SK-MEL-5 (cell line): Measurements from ENCODE around the gene VPS35L. TPM values are rescaled to one million over a fixed set of nuclear protein-coding genes. Genes with fewer than 3 reads are reported as not detected.

ENCODE experiments used
- DNase-seq: peaks from one replicate; pipeline ENCODE4 v3.0.0-alpha.2; 2016; ENCODE audit warnings: low read depth, low spot score
- in situ Hi-C: cut with HindIII; loops from 2 replicates; pipeline ENCODE4 v1.10.0; 2016; ENCODE audit warnings: low sequenced_read_pairs, high pct_unique_total_duplicates, low pct_unique_long_range_greater_than_20kb
- total RNA-seq: library from RNA; depleted of rRNA; stranded (reverse); fragments of >200 nt; shearing (Covaris generic); gene quantifications from 2 replicates; pipeline ENCODE4 v1.2.3, GENCODE V29; 2014; rRNA removed

Gene VPS35L
- total RNA-seq, 1 experiment from 2014 or later: 27.8 TPM

- in situ Hi-C loops: no loop called here
- DNase-seq: no peak
Observed at GRCh38 chr16:19744670-19745069, 189.2 kb downstream of the VPS35L start.

DNA sequence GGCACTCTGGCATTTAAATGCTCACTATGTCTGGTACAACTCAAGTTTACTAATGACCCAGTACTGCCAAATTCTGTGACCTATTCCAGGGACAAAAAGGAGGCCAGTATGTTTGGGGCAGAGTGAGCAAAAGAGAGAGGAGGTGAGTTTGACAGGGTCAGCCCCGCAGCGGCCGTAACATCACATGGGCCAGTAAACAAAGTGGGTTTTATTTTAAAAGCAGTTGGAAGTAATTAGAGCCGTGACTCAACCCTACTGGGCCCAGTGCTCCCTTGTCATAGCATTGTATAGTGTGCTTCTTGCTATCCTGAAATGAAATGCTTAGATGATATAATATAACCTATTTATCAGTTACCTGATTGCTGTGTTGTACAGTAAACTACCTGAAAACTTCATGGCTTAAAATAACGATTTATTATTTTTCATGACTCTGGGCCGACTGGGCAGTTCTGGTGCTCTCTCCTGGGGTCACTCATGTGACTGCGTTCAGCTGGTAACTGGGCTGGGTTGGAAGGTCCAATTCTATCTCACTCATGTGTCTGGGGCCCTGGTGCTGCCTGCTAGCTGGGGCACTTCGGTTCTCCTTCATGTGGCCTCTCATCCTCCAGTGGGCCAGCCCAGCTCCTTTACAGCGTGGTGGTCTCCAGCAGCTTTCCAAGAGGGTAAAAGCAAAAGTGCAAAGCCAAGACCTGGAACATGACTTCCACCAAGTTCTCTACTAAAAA lies 189.9 kb downstream of the VPS35L start:
- DNase-seq: peak; percentile 85
- in situ Hi-C loops: no loop called here

DNA sequence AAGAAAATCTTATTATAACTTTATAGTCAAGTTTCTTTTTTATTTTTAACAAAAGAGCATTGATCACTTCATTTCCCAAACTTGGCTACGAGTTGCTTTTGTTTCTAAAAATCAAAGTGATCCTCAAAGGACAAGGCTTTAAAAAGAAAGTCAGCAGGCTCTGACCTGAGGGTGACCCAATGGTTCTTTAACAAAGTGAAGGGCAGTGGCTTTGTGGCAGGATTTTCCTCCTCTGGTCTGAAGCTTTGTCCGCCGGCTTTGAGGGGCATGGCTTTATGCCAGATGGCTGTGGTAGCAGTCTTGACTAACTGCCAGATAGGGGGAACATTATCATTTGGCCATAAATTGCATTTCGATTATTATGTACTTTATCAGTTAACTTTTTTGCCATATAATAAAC lies 191.1 kb downstream of the VPS35L start:
- DNase-seq: peak; percentile 27
- in situ Hi-C loops: no loop called here

DNA sequence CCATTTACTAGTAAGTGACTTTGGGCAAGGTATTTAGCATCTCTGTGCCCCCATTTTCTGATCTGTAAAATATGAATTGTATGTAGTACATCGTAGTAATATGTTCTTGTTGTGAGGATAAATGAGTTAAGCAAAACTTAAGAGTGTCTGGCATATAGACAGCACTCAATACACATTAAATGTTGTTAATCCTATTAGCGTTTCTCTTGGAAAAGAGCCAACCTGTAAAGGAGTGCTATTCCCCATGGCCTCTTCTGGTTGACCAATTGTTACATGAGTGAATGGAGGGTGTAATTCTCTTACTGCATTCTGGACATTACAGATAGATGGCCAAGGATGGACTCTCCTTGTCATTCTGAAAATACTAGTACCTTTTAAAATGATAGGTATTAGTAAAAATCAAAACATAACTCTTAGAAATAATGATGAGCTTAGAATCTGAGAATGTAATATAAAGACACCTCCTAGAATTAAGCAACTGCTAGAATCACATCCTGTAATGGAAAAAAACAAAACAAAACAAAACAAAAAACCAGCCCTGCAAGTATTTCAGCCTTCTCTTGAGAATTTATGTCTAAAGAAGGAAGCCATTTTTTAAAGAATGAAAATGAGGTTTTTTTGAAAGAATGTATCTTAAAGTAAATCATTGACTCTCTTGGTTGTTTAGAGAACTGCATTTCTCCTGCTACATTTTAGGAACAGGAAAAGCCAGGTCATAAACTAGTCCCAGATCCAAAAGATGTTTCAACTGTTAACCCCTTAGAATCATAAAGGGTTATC lies 193.1 kb downstream of the VPS35L start:
- in situ Hi-C loops: no loop called here
- DNase-seq: no peak

DNA sequence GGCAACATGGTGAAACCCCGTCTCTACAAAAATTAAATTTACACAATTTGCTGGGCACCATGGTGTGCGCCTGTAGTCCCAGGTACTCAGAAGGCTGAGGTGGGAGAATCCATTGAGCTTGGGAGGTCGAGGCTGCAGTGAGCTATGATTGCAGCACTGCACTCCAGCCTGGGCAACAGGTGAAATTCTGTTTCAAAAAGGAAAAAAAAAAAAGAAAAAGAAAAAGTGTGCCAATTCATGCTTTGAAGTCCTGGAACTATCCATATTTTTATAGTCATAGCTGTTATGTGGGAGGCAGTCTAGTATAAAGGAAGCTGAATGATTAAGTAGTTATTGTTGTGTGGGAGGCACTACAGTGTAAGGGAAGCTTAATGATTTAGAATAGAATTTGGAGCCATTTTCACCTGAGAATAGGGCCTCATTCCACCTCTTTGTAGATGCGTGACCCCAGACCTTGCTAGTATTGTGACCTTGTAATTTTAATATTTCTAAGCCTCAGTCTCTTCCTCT lies 194.1 kb downstream of the VPS35L start:
- DNase-seq: no peak
- in situ Hi-C loops: no loop called here

Other genes with a start within 250 kb of the VPS35L start
- not detected in 2 replicates for gene TMC5, start 137.8 kb upstream of the VPS35L start, total RNA-seq
- gene GDE1, start 33.6 kb upstream of the VPS35L start, total RNA-seq: 53.8 and 57.5 TPM in 2 replicates
- 5.5 and 6.4 TPM in 2 replicates for gene CCP110, start 31.8 kb upstream of the VPS35L start, total RNA-seq
- 29.5 and 34.8 TPM in 2 replicates for gene KNOP1, start 162.5 kb downstream of the VPS35L start, total RNA-seq
- gene IQCK, start 162.6 kb downstream of the VPS35L start, total RNA-seq: 5.3 and 6.1 TPM in 2 replicates